ENCODE results near the gene ESR2.
"Not testable (repeated sequence)": the region's sequence is repeated elsewhere in the genome, so short reads cannot be mapped to it uniquely, and the experiment has no call there.

The ESR2 gene

DNA sequence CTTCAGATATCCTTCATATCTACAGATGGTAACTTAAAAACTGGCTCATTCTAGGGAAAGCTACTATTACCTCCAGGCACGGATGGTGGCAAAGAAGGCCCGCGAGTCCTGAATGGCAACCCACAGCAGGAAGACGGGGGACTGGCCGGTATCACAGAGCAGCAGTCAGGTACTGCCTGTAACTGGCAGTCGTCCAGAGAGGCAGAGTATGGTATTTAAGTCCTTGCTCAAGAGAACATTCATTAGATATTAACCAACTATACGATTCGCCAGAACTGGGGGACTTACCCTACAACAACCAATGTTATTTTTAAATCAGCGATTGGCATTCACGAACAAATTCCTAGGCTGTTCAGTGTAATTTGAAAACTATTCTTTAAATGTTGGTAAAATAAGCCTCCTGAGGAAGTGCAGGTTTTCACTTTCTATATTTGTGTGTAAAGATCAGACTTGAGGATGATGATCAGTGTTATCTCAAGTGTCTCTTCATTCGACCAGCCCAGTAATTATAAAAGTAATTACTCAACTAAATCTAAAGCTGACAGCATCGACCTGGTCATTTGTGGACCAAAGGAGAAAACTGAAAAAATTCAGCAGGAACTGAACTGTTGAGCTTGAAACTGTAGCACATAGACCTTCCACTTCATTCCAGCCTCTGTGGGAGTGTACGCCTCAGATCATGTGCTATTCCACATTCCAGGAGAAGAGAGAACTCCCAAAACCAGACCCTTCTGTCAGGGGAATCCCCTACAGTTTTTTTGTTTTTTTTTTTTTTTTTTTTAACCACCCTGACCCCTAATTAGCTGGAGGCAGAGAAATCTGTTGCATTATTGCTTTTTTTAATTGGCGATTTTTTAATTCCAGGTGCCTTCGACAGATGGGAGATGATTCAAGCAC lies 75.6 kb downstream of the ESR2 start:
- no peak for DNase-seq

DNA sequence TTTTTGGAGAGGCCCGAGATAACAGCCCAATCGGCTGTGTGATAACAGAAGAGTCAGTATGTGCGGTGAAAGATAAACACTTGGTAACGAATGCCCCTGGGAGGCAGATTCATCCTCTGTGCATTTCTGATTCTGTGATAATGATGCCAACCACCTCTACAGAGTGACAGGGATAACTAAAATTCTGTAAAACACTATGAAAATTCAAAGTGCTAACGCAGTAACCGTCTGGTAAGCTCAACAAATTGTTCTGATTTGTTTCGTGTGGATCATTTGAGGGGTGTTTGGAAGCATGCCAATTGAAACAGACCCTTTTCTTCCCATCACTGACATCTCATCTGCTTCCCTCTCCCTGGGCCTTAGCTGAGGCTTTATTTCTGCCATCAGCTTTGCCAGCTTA lies 76.3 kb downstream of the ESR2 start:
- DNase-seq: no peak

DNA sequence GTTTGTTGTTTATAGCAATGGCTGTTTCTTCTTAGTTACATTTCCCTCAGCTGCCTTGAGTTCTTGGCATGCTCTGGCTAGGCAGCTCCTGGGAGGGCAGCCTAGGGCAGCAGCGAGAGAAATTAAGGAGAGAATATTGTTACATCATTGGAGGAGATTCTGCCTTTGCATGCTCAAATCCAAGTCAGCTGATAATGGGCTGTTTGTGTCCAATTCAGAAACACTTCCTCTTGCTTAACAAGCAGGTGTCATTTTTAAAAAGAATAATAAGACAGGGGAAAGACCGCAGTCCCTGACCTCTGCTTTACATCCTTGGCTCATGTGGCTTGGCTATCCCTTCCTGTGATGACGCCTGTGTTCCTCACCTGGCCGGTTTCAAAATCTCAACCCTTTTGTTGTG lies 76.9 kb downstream of the ESR2 start:
- DNase-seq: no peak

GRCh38 chr14:64215978-64216377 lies 78.2 kb downstream of the ESR2 start:
- no peak for DNase-seq

DNA sequence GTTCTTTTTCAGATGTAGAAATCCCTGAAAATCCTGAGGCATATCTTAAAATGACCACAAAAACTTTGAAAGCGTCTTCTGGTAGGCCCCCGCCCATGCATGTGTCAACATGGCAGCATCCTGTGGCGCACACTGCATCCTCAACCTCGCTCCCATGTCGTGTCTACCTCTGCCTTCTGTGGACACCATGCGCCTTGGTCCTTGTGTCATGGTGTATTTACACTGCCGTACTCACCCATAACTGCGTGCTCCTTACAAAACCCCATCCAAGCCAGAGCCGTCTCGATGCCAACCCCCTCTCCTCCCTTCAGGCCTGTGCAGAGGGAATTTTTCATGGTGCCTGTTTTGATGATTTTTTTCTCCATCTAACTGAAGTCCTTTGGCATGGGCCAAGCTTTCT lies 78.9 kb downstream of the ESR2 start:
- no peak for DNase-seq

GRCh38 chr14:64213853-64214570 lies 80.2 kb downstream of the ESR2 start:
- no peak for DNase-seq

- DNase-seq: no peak
Measured at GRCh38 chr14:64213086-64213485, 81.1 kb downstream of the ESR2 start.

DNA sequence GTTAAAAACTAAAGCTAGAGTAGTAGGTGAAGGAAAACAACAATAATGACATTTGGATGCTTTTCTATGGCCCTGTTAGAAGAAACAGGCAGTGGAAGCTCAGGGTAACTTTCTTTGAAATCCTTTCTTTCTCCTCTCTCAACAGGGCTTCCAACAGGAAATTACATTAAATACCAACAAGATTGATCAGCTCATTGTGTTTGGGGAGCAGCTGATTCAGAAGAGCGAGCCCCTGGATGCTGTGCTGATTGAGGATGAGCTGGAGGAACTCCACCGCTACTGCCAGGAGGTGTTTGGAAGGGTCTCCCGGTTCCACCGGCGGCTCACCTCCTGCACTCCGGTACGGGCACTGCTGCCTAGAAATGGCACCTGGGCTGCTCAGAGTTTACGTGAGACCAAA lies 81.5 kb downstream of the ESR2 start:
- no peak for DNase-seq

DNA sequence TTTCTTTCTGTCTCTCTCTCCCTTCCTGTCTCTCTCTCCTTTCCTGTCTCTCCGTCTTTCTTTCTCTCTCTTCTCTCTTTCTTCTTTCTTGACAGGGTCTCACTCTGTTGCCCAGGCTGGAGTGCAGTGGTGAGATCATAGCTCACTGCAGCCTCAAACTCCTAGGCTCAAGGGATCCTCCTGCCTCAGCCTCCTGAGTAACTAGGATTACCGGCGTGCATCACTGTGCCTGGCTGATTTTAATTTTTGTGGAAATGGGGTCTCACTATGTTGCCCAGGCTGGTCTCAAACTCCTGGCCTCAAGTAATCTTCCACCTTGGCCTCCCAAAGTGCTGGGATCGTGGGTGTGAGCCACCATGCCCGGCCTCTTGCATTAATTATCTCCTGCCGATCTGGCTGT lies 83.3 kb downstream of the ESR2 start:
- DNase-seq: not testable (repeated sequence)

GRCh38 chr14:64210216-64210615 lies 84.0 kb downstream of the ESR2 start:
- DNase-seq: no peak

DNA sequence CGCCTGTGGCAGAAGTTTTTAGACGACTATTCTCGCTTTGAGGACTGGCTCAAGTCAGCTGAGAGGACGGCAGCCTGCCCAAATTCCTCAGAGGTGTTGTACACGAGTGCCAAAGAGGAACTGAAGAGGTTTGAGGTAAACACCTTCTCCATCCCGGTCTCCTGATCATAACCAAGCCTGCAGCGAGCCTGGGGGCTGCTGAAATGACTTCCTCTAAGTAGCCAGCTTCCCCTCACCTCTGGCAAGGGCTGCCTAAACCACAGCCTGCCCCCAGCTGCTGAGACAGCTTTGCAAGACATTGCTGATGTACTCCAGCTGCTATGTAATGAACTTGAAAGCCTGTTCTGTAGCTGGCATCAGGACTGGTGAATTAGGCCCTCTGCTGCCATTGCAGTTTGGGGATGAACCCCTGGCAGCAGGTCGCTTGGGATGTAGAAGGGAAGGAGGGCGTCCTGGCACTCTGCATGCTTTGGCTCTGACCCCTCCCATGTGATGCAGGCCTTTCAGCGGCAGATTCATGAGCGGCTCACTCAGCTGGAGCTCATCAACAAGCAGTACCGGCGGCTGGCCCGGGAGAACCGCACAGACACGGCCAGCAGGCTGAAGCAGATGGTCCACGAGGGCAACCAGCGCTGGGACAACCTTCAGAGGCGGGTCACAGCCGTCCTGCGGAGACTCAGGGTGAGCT lies 84.6 kb downstream of the ESR2 start:
- DNase-seq: peak; percentile 65

- no peak for DNase-seq
Measured at GRCh38 chr14:64208981-64209380, 85.2 kb downstream of the ESR2 start.

DNA sequence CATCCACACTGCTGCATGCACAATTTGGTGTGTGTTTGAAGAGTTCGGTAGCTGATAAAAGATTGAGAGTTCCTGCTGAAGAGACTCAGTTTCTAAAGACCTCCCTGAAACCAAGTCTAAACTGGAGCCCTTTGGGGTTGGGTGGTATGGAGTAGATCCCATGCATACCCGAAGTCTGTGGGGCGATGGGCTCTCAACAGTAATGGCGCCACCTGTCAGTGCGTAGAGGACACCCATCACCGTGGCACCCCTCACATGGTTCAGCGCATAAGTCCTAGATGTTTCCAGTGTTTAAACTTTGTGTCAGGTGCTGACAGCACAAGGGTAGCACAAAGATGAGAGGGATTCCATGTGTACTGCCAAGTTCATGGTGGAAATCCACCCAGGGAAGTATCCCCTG lies 85.9 kb downstream of the ESR2 start:
- DNase-seq: no peak

DNA sequence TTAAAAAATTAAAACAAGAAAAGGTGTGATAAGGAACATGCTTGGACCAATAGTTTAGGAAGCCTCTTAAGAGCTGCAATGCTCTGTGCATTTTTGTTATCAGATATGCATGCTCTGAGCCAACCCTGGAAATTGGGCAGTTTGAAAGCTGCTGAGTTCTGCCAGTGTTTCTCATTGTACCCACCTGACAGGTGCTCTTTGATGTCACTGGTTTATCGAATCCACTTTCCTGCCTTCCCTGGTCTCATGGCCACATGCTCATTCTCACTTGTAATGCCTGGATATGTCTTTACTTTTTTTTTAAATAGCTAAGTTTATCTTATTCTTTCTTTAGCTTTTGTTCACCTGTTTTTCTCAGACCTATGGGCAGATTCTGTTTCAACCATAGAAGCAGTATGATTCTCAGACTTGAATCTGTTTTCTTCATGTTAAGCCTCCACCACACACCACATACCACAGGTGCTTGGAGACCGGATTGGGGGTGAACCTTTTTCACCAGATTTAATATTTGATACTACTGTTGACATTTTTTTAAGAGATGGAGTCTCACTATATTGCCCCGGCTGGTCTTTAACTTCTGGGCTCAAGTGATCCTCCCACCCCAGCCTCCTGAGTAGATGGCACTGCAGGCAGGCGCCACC lies 90.7 kb downstream of the ESR2 start:
- no peak for DNase-seq

- no peak for DNase-seq
Measured at GRCh38 chr14:64202716-64203115, 91.5 kb downstream of the ESR2 start.

DNA sequence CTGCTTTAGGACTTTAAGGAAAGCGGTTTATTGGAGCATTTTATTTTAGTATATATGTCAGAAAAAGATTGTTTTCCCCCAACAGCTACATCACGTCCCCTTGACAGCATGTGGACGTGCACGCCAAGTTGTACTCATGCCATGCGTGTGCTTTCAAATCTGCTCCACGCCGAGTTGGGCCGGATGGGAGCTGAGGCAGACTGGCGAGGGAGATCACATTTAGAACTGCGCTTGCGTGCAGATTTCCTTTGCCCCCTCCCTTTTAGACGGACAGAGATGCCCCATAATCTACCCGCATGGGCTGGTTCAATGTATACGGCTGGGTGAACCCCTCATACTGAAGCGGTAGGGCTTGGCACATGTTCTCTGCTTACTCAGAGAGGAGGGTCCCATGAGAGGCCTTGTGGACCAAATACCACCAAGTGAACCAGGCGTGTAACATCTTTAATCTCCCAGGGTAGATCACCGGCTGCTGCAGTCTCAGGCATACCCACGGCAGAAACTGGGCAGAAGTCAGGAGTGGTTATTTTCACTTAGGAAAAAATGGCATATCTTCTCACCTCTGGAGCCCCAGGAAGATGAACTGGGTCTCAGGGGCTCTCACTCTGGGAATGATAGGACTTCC lies 92.1 kb downstream of the ESR2 start:
- no peak for DNase-seq

DNA sequence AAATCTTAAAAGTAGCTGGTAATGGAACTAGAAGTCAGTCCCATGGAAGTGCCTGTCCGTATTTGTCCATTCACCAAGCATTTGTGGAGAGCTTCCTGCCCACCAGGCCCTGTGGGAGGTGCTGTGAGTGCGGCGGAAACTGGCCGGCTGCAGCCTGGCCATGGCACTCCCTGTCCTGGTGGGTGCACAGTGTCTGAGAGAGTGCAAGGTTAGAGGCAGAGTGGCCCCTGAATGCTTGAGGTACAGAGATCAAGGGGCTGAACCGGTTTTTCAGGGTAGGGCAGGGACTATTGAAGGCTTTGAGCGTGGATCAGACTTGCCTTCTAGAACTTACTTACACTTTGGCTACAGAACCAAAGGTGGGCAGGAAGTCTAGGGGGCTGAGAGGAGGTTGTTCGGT lies 92.9 kb downstream of the ESR2 start:
- no peak for DNase-seq

- no peak for DNase-seq
Measured at GRCh38 chr14:64200170-64200569, 94.0 kb downstream of the ESR2 start.

DNA sequence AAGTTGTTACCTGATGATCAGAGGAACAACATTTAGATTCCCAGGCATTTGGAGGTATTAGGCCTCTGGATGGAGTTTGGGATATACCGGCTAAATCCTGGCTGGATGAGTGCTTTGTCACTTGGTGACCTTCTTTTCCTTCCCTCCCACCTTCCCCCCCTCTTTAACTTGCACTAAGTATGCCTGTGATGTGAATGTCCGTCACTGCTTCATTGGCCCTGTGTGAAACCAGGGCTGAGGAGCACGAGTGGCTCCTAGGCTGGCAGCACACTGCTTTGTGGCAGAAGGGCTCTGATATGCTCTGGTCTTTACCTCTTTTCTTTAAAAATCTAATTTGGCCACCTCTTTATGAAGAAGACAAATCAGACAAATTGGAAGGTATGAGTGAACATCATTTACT lies 95.7 kb downstream of the ESR2 start:
- no peak for DNase-seq

GRCh38 chr14:64197996-64198395 lies 96.2 kb downstream of the ESR2 start:
- no peak for DNase-seq

- peak; percentile 67 for DNase-seq
Measured at GRCh38 chr14:64196814-64197411, 97.3 kb downstream of the ESR2 start.

GRCh38 chr14:64196056-64196455 lies 98.1 kb downstream of the ESR2 start:
- DNase-seq: no peak

Measured in right forelimb (tissue), 1 donor.